GM13977 (cell line): ENCODE results near the gene EFCAB8.

Experiments
- DNase-seq: peaks from one replicate; pipeline ENCODE4 v3.0.0; 2012; ENCODE audit warnings: low spot score
- CTCF ChIP-seq: IDR thresholded peaks from 2 replicates; pipeline ENCODE4 v1.5.1; 2012; ENCODE audit warnings: mild to moderate bottlenecking, control low read depth; ENCODE audit not compliant: insufficient read depth; ENCODE audit errors: extremely low read depth, missing control alignments
- in situ Hi-C: fragments of 300-500 bp; cut with MboI; formaldehyde crosslinking; loops from one replicate; pipeline ENCODE4 v1.12.0; 2022; ENCODE audit warnings: low sequenced_read_pairs, low pct_unique_long_range_greater_than_20kb, mixed read lengths, inconsistent platforms; ENCODE audit not compliant: unreplicated experiment

EFCAB8 gene

GRCh38 chr20:32858701-32859372, at the start of gene EFCAB8:
Gene EFCAB8, plus strand, starts transcription at chr20:32858923. Its CDS starts 4,870 bp downstream, at chr20:32863793.
- in situ Hi-C loops = no loop called here
- no peak for DNase-seq
- TF ChIP-seq CTCF = no peak

- no peak for DNase-seq
- in situ Hi-C loops = no loop called here
- TF ChIP-seq CTCF = no peak
Measured at GRCh38 chr20:32809907-32810306, 48.8 kb upstream of the EFCAB8 start.

GRCh38 chr20:32810941-32811340, 47.8 kb upstream of the EFCAB8 start:
- no peak for DNase-seq
- no peak for TF ChIP-seq CTCF
- in situ Hi-C loops = no loop called here

- in situ Hi-C loops = no loop called here
- no peak for DNase-seq
- no peak for TF ChIP-seq CTCF
Measured at GRCh38 chr20:32811886-32812285, 46.8 kb upstream of the EFCAB8 start.

GRCh38 chr20:32819992-32820697, 38.6 kb upstream of the EFCAB8 start:
- in situ Hi-C loops = no loop called here

More at GRCh38 chr20:32819992-32820697, 38.6 kb upstream of the EFCAB8 start:
- peak; percentile 86 for DNase-seq
- peak; percentile 11 for TF ChIP-seq CTCF
